Calu3 (cell line): ENCODE results near the gene FILIP1L. TPM values are rescaled to one million over a fixed set of nuclear protein-coding genes. Genes with fewer than 3 reads are reported as not detected.

Experiments used
- BruUV-seq: library from RNA; stranded (reverse); fragments of 400-500 nt; replicated peaks from 2 replicates; lab custom pipeline; 2021; lab: Mats Ljungman, UMichigan
- CTCF ChIA-PET: fragments of 300-600 bp; sonication (Branson Sonifier 250); formaldehyde crosslinking; loops from one replicate; lab custom pipeline; 2022; ENCODE audit warnings: antibody characterized with exemption; lab: Charles Lee
- DNase-seq: peaks from one replicate; pipeline ENCODE4 v3.0.0; 2022
- H3K27ac Mint-ChIP-seq: one replicate; pipeline ENCODE4 v1.8.0; 2022; ENCODE audit warnings: mixed read lengths; ENCODE audit not compliant: unreplicated experiment
- H3K27me3 Mint-ChIP-seq: one replicate; pipeline ENCODE4 v1.8.0; 2022; ENCODE audit warnings: mixed read lengths; ENCODE audit not compliant: unreplicated experiment
- H3K36me3 Mint-ChIP-seq: one replicate; pipeline ENCODE4 v1.8.0; 2022; ENCODE audit warnings: mild to moderate bottlenecking, moderate library complexity, mixed read lengths; ENCODE audit not compliant: insufficient read depth, unreplicated experiment
- H3K4me1 Mint-ChIP-seq: one replicate; pipeline ENCODE4 v1.8.0; 2022; ENCODE audit warnings: mild to moderate bottlenecking, low read depth, mixed read lengths; ENCODE audit not compliant: unreplicated experiment
- H3K4me3 Mint-ChIP-seq: one replicate; pipeline ENCODE4 v1.8.0; 2022; ENCODE audit warnings: mild to moderate bottlenecking, low read depth, moderate library complexity, mixed read lengths; ENCODE audit not compliant: unreplicated experiment
- H3K9me3 Mint-ChIP-seq: one replicate; pipeline ENCODE4 v1.8.0; 2022; ENCODE audit warnings: low read depth, mixed read lengths; ENCODE audit not compliant: unreplicated experiment
- CTCF ChIP-seq: fragments of 200-600 bp; IDR thresholded peaks from one replicate; pipeline ENCODE4 v1.8.0; 2022; ENCODE audit warnings: antibody characterized with exemption; ENCODE audit not compliant: unreplicated experiment
- intact Hi-C: fragments of 100-400 bp; cut with micrococcal nuclease; formaldehyde crosslinking; loops from one replicate; pipeline ENCODE4 v1.10.0; 2022; ENCODE audit not compliant: unreplicated experiment
- total RNA-seq: library from RNA; stranded (reverse); gene quantifications from 2 replicates; pipeline ENCODE4 v1.2.3, GENCODE V29; 2022

The FILIP1L gene
- total RNA-seq, 1 experiment from 2014 or later = 5.2 TPM

GRCh38 chr3:99883138-99883461, 231.2 kb downstream of the FILIP1L start:
- BruUV-seq = no TSS peak
- Mint-ChIP-seq H3K9me3 (no peaks in the 10 kb centered on the region), H3K36me3 (no peaks in the 10 kb centered on the region), H3K27ac (no peak overlapping the region), H3K4me1 (peaks cover 28% of the 10 kb centered on the region), H3K27me3 (no peaks in the 10 kb centered on the region), H3K4me3 (no peak overlapping the region)
- CTCF ChIA-PET = interaction anchor here (0.8 kb wide), 1 partner anchor 8 kb away, joined by 3 read pairs; no protein-coding TSS in a partner anchor
- TF ChIP-seq CTCF = no peak
- intact Hi-C loops = no loop called here
- no peak for DNase-seq

GRCh38 chr3:99882436-99883137, 231.7 kb downstream of the FILIP1L start:
- Mint-ChIP-seq H3K9me3 (no peaks in the 10 kb centered on the region), H3K4me3 (no peak overlapping the region), H3K36me3 (no peaks in the 10 kb centered on the region), H3K27ac (no peak overlapping the region), H3K27me3 (no peaks in the 10 kb centered on the region), H3K4me1 (peaks cover 34% of the 10 kb centered on the region)
- TF ChIP-seq CTCF = no peak
- CTCF ChIA-PET = interaction anchor here (0.8 kb wide), 1 partner anchor 9 kb away, joined by 3 read pairs; no protein-coding TSS in a partner anchor
- intact Hi-C loops = no loop called here
- no peak for DNase-seq
- BruUV-seq = no TSS peak

GRCh38 chr3:99881121-99881524, 233.2 kb downstream of the FILIP1L start:
- Mint-ChIP-seq H3K27me3 (no peaks in the 10 kb centered on the region), H3K36me3 (peaks cover 6% of the 10 kb centered on the region), H3K9me3 (no peaks in the 10 kb centered on the region), H3K4me1 (peaks cover 36% of the 10 kb centered on the region), H3K27ac (no peak overlapping the region), H3K4me3 (no peak overlapping the region)
- TF ChIP-seq CTCF = no peak
- BruUV-seq = no TSS peak
- intact Hi-C loops = no loop called here
- no peak for DNase-seq
- CTCF ChIA-PET = interaction anchor here (1.0 kb wide), 1 partner anchor 37 kb away, joined by 3 read pairs; no protein-coding TSS in a partner anchor

- H3K27me3 Mint-ChIP-seq = no peaks in the 10 kb centered on the region
- peaks cover 19% of the 10 kb centered on the region for H3K4me1 Mint-ChIP-seq
- no peaks in the 10 kb centered on the region for H3K9me3 Mint-ChIP-seq
- intact Hi-C loops = loop anchor here (5.0 to 10.0 kb wide), 2 partner anchors 73 to 166 kb away; no protein-coding TSS in a partner anchor
- CTCF ChIA-PET = no interaction called here
- no peak overlapping the region for H3K4me3 Mint-ChIP-seq
- no peak for TF ChIP-seq CTCF
- H3K36me3 Mint-ChIP-seq = peaks cover 14% of the 10 kb centered on the region
- BruUV-seq = no TSS peak
- no peak for DNase-seq
- no peak overlapping the region for H3K27ac Mint-ChIP-seq
Measured at GRCh38 chr3:99879275-99879674, 235.0 kb downstream of the FILIP1L start.
